HTR-8/SVneo (cell line): ENCODE results near the gene SPINT2.
A peak's percentile ranks its signal among the peaks of the same experiment; 100 is the strongest.
"Not testable (repeated sequence)": the region's sequence is repeated elsewhere in the genome, so short reads cannot be mapped to it uniquely, and the experiment has no call there.

Experiments used
- DNase-seq: peaks from one replicate; pipeline ENCODE4 v3.0.0; 2011; ENCODE audit warnings: low spot score, mixed read lengths; ENCODE audit not compliant: insufficient read length
- FAIRE-seq: peaks from 2 replicates; lab custom pipeline; 2011; peaks lifted over from hg19 to GRCh38; lab: Jason Lieb, UNC

Gene SPINT2, protein sequence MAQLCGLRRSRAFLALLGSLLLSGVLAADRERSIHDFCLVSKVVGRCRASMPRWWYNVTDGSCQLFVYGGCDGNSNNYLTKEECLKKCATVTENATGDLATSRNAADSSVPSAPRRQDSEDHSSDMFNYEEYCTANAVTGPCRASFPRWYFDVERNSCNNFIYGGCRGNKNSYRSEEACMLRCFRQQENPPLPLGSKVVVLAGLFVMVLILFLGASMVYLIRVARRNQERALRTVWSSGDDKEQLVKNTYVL

GRCh38 chr19:38264486-38265212 is at the start of gene SPINT2:
Gene SPINT2 (plus strand): TSS chr19:38264573. CDS start chr19:38264893, 320 bp downstream.
- FAIRE-seq: no peak

GRCh38 chr19:38216785-38217641 is 47.4 kb upstream of the SPINT2 start:
- FAIRE-seq (no peak), DNase-seq (no peak)

More at GRCh38 chr19:38264486-38265212, at the start of gene SPINT2:
- DNase-seq: no peak

DNA sequence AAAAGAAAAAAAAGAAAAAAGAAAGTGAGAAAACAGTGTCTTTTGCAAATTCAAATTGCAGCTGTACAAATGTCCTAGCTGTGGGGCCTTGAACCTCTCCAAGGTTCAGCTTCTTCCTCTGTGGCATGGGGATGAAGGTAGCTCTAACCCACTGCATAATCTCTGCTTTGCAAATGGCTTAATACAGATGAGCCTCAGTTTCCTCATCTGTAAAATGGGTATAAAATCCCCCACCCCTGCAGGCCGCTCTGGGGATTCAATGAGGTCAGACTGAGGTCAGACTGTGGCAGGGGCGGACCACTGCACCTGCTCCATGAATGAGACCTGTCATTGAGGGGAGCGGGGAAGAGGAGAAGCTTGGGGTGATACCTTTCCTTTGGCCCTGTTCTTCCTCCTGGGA is 46.2 kb upstream of the SPINT2 start:
- DNase-seq (no peak), FAIRE-seq (no peak)

- DNase-seq (no peak), FAIRE-seq (no peak)
These were observed 45.2 kb upstream of the SPINT2 start for GRCh38 chr19:38219221-38219620.

- FAIRE-seq (no peak), DNase-seq (no peak)
These were observed 43.0 kb upstream of the SPINT2 start for GRCh38 chr19:38221421-38221820.

DNA sequence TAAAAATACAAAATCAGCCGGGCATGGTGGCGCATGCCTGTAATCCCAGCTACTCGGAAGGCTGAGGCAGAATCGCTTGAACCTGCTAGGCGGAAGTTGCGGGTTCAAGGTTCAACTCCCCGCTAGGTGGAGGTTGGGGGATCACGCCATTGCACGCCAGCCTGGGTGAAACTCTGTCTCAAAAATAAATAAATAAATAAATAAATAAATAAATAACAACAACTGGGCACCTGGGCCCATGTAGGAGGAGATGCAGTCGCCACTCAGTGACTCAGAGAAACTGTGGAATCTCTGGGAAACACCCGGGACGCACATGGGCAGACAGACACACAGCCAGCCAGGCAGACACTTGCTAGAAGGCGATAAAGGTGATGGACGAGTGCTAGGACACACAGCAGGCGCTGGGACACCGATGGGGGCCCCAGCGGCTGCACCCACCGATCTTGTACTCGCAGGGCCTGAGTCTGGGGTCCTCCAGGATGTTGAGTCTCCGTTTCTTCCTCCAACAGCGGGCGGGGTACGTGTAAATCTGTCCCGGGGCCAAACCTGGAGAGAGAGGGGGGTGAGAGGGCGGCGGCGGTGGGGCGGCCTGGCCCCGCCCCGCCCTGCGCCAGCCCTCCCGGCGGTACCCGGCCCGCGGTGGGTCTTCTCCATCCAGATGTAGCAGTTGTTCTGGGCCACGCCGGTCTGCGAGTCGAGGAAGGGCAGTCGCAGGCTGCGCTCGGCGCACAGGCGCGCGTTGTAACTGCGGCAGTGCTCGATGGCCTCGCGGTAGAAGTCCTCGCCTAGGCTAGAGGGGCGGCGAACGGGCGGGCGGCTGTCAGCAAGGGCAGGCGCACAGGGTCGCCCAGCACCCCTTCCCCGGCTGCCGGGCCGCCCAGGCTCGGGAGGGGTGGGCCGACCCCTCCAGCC is 42.2 kb upstream of the SPINT2 start:
- no peak for DNase-seq

GRCh38 chr19:38223119-38223523 is 41.3 kb upstream of the SPINT2 start:
- FAIRE-seq (peak; percentile 82), DNase-seq (no peak)

More for the DNA sequence above, 42.2 kb upstream of the SPINT2 start:
- FAIRE-seq: no peak

DNA sequence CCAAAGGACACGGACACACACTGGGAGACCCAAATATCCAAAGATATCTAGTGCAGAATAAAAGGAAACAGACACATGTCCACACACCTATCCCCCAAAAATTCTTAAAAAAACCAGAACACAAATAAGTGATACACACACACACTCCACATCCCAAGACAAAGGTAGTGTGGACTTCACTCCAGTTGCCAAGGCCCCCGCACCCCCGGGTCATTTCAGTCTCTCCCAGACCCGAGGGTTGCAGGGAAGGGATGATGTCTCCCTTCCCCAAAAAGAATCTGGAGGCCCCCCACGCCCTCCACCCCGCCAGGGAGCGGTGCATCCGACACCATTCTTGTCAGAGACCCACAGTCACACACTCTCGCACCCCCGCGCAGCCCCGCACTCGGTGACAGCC is 40.8 kb upstream of the SPINT2 start:
- FAIRE-seq: no peak
- DNase-seq: no peak

- peak; percentile 96 for DNase-seq
- peak; percentile 98 for FAIRE-seq
These were observed 40.1 kb upstream of the SPINT2 start, which contains the start of gene DPF1 for GRCh38 chr19:38224014-38224862. Gene DPF1 (minus strand): TSS chr19:38224222. CDS start chr19:38224142, 80 bp downstream.

DNA sequence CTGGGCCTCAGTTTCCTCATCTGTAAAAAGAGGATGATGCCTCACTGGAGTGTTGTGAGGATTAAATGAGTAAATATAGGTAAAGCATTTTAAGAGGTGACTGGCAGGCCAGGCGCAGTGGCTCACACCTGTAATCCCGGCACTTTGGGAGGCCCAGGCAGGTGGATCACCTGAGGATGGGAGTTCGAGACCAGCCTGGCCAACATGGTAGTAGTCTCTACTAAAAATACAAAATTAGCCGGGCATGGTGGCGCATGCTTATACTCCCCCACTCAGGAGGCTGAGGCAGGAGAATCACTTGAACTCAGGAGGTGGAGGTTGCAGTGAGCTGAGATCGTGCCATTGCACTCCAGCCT is 39.5 kb upstream of the SPINT2 start:
- DNase-seq, FAIRE-seq: not testable (repeated sequence)

DNA sequence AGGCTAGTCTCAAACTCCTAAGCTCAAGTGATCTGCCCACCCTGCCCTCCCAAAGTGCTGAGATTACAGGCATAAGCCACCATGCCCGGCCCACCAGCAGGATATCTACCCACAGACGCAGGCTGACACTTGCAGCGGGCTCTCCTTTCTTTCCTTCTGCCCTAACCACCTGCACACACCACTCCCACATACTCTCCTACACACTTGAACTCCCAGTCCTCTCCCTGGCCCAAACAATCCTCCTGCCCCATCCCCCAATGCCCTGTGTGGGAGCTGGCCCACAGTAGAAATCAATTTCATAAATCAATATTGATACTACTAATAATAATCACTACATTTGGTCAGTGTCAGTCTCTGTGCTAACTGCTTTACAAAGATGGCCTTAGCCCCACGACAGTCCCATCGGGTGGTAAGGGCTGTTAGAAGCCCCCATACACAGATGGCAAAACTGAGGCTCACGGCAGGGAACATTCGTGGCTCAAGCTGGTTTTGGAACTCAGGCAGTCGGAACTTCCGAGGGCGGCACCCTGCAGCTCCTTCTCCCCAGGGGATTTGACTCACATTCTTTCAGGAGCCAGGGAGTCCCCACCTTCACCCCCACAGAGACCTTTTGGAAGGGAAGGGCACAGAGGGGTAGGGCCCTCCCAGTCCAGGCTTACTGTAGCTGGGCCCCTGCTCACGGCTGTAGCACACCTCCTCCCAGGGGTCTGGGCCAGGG is 36.9 kb upstream of the SPINT2 start:
- FAIRE-seq (no peak), DNase-seq (no peak)

- DNase-seq: no peak
- FAIRE-seq: no peak
These were observed 36.4 kb upstream of the SPINT2 start for GRCh38 chr19:38228005-38228377.

GRCh38 chr19:38228491-38229439 is 35.6 kb upstream of the SPINT2 start:
- no peak for DNase-seq
- FAIRE-seq: no peak

- FAIRE-seq (peak; percentile 95), DNase-seq (peak; percentile 93)
These were observed 34.7 kb upstream of the SPINT2 start for GRCh38 chr19:38229585-38230073.

DNA sequence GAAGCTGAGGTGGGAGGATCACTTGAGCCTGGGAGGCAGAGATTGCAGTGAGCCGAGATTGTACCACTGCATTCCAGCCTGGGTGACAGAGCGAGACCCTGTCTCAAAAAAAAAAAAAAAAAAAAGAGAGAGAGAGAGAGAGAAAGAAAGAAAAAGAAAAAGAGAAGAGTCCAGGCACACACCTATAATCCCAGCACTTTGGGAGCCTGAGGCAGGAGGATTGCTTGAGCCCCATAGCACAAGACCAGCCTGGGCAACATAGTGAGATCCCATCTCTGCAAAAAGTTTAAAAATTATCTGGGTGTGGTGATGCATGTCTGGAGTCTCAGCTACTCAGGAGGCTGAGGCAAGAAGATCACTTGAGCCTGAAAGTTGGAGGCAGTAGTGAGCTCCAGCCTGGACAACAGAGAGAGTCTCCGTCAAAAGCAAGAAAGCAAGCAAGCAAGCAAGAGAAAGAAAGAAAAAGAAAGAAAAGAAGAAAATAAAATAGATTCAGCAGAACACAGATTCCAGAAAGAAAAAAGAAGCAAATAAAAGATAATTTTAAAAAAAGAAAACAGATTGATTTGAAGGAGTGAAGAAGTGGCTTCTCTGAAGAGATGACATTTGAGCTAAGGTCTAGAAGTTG is 33.8 kb upstream of the SPINT2 start:
- not testable (repeated sequence) for DNase-seq, FAIRE-seq

GRCh38 chr19:38231918-38232317 is 32.5 kb upstream of the SPINT2 start:
- no peak for DNase-seq
- no peak for FAIRE-seq
